Urothelium cell line (cell line): ENCODE measurements around the gene SLC34A1.
A peak's percentile ranks its signal among the peaks of the same experiment; 100 is the strongest.

Experiments
- DNase-seq: peaks from one replicate; pipeline ENCODE4 v3.0.0; 2011; ENCODE audit warnings: low spot score, mixed read lengths
- FAIRE-seq: peaks from 2 replicates; lab custom pipeline; 2011; peaks lifted over from hg19 to GRCh38; lab: Jason Lieb, UNC

The SLC34A1 gene

DNA sequence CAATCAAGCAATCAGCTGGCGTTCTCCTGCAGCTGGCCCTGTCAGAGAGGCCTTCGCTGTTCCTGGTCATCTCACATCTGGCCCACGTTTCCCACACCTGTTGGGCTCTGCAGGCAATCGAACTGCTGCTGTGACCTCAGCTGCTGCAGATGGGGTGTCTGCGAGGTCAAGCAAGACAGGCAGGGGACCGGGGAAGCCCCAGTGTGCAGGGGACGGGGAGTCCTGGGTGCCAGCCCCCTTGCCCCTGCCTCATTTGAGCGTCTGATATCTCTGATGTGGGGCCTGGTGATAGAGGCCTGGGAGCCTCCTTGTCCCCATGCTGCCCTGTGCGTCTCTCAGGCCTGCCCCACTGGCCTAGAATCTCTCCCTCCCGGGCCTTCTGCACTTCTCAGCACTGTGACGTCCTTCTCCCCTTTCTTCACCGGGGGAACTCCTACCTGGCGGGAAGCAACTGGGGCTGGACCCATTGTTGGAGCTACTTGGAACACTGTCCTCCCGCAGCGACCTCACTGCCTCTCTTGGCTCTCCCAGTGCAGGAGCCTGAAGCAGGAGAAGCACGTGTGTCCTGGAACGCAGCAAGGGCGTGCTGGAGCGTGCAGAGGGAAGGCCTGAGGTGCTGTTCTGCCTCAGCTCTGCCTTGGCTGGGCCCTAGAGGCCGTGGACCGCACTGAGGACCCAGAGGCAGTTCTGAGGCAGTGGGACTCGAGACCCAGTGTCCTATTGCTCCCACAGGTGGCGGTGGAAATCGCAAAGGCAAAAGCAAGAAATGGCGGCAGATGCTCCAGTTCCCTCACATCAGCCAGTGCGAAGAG, 46.1 kb downstream of the SLC34A1 start:
- FAIRE-seq (no peak), DNase-seq (no peak)

DNA sequence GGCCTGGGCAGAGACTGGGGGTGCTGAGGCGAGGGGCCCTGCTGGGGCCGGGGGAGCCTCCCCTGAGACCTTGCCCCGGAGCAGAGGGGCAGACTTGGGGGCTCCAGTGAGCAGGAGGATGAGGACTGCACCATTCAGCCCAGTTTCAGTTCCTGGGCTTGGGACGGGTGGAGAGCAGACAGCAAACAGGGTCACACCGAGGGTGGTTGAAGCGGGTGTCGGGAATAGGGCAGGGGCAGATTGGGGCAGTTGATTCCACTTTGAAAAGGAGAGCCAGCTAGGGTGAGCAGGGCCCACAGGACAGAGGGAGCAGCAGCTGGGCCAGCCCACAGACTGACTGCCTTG, 46.7 kb downstream of the SLC34A1 start:
- DNase-seq = no peak
- no peak for FAIRE-seq

- DNase-seq (no peak), FAIRE-seq (no peak)
Measured at GRCh38 chr5:177431317-177432142, 47.3 kb downstream of the SLC34A1 start.

GRCh38 chr5:177432143-177432838, 48.1 kb downstream of the SLC34A1 start:
- DNase-seq = no peak
- FAIRE-seq = no peak

DNA sequence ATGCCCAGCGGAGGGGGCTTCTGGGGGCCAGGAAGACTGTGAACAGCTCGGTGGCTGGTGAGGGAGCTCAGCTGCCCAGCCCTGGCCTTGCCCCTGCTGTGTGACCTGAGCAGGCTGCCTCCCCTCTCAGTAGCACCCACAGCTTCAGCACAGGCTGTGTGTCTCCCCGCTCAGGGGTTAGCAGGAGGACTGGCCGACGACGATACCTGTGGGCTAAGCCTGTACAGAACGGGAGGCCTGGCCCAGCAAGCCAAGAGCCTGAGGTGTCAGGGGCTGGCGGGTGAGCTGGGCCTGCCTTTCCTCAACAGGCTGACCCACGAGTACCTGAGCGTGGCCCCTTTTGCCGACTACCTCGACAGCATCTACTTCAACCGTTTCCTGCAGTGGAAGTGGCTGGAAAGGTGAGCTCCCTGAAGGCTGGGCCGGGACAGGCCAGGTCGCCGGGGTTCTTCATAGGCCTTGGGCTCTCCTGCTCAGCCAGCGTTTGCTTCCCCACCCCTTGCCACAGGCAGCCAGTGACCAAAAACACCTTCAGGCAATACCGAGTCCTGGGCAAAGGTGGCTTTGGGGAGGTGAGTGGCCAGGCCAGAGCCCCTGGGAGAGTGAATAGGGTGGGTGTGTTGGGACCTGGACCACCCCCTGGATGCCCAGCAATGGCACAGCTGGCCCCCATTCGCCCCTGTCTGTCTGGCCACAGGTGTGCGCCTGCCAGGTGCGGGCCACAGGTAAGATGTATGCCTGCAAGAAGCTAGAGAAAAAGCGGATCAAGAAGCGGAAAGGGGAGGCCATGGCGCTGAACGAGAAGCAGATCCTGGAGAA, 48.8 kb downstream of the SLC34A1 start:
- no peak for FAIRE-seq
- no peak for DNase-seq

DNA sequence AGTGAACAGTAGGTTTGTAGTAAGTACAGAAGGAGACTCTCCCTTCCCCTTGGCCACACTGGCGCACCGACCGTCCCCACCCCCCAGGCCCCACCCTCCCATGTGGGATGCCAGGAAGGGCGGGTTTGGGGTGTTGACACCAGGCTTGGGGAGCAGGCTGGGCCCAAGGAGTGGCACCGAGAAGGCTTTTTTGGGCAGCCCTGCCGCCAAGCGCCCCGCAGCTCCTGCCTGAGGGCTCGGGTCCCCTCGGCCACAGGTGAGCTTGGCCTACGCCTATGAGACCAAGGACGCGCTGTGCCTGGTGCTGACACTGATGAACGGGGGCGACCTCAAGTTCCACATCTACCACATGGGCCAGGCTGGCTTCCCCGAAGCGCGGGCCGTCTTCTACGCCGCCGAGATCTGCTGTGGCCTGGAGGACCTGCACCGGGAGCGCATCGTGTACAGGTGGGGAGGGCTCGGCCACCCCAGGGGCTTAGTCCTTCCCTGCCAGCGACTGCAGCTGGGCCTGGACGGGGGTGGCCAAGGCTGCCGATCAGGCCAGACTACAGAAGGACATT, 49.5 kb downstream of the SLC34A1 start:
- DNase-seq (no peak), FAIRE-seq (no peak)

DNA sequence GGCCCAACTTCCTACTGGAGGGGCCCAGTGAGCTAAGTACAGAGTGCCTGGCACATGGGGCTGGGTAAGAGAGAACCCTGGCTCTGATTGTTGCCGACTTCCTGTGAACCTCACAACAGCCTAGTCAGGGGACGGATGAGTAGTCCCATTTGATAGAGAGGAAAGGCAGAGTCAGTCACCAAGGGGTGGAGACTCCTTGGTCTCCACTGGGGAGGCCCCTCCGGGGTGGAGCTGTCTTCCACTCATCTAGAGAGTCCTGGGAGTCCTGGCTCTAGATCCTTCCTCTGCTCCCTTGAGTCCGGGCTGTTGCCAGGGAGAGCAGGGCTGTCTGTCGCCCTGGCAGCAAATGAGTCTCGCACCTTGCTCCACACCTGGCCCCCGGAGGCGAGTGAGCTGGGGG, 50.2 kb downstream of the SLC34A1 start:
- FAIRE-seq (no peak), DNase-seq (no peak)

GRCh38 chr5:177434942-177435738, 50.9 kb downstream of the SLC34A1 start:
- DNase-seq (no peak), FAIRE-seq (no peak)

DNA sequence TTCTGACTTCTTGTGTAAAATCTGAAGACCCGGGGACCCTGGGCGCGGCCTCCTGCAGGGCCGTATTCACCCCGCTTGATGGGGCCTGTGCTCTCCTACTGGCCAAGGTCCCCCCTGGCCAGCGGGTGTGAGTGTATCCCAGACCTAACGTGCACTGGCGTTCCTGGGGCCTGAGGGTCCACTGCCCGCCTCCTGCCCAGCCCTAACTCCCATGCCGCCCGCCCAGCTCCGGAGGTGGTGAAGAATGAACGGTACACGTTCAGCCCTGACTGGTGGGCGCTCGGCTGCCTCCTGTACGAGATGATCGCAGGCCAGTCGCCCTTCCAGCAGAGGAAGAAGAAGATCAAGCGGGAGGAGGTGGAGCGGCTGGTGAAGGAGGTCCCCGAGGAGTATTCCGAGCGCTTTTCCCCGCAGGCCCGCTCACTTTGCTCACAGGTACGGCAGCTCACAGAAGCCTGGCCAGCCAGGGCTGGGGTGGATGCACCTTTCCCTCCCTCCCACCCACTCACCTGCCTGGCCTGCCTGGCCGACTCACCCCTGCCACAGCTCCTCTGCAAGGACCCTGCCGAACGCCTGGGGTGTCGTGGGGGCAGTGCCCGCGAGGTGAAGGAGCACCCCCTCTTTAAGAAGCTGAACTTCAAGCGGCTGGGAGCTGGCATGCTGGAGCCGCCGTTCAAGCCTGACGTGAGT, 51.8 kb downstream of the SLC34A1 start:
- DNase-seq (no peak), FAIRE-seq (peak; percentile 71)

- FAIRE-seq = no peak
- no peak for DNase-seq
Measured at GRCh38 chr5:177437623-177438022, 53.4 kb downstream of the SLC34A1 start.

DNA sequence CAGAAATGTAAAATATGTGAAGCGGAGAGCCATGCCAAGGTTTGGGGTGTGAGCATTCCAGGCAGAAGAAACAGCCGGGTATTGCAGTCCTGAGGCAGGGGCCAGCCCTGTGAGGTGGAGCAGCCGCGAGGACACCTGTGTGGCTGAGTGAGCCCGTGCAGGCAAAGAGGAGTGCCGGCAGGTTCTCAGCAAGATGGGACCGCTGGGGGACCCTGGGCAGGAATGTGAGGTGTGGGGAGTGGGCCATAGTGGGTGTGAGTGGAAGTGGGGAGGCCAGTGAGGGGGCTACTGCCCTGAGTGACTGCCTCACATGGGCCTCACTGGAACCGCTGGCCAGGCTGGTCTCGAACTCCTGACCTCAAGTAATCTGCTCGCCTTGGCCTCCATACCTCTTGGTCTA, 54.2 kb downstream of the SLC34A1 start:
- FAIRE-seq = no peak
- no peak for DNase-seq

- FAIRE-seq (no peak), DNase-seq (no peak)
Measured at GRCh38 chr5:177439518-177440053, 55.4 kb downstream of the SLC34A1 start.

GRCh38 chr5:177440211-177440989, 56.2 kb downstream of the SLC34A1 start:
- DNase-seq (no peak), FAIRE-seq (no peak)

DNA sequence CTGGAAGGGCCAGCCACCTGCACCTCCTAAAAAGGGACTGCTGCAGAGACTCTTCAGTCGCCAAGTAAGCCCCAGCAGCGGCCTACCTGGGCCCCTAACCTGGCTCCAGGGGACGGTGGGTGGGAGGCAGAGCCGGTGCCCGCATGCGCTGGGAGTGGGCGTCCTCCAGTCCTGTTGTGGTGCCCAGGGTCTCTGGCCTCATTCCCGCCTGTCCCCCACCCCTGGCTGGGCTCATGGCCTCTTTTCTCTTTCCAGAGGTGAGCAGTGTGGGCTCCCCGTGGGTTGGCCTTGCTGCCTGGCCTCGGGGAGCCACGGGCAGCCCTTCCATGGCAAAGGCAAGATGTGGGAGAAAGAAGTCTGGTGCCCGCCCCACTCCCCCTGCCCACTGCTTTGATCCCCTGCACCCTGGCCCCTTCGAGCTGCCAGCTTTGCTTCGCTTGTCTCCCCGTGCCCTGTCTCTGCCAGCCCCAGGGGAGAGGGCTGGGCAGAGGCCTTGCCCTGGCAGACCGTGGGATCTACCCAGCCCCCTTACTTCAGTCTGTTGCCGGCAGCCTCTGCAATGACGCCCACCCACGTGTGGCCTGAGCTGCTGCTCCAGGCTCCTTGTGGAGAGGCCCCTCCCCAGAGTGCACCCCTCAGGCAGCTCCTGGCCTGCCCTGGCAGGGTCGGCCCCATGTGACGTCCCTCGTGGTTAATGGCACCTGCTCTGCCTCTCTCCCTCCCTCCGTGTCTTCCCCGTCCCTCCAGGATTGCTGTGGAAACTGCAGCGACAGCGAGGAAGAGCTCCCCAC, 57.0 kb downstream of the SLC34A1 start:
- DNase-seq (no peak), FAIRE-seq (no peak)

- DNase-seq (no peak), FAIRE-seq (no peak)
Measured at GRCh38 chr5:177442066-177442826, 58.0 kb downstream of the SLC34A1 start.

DNA sequence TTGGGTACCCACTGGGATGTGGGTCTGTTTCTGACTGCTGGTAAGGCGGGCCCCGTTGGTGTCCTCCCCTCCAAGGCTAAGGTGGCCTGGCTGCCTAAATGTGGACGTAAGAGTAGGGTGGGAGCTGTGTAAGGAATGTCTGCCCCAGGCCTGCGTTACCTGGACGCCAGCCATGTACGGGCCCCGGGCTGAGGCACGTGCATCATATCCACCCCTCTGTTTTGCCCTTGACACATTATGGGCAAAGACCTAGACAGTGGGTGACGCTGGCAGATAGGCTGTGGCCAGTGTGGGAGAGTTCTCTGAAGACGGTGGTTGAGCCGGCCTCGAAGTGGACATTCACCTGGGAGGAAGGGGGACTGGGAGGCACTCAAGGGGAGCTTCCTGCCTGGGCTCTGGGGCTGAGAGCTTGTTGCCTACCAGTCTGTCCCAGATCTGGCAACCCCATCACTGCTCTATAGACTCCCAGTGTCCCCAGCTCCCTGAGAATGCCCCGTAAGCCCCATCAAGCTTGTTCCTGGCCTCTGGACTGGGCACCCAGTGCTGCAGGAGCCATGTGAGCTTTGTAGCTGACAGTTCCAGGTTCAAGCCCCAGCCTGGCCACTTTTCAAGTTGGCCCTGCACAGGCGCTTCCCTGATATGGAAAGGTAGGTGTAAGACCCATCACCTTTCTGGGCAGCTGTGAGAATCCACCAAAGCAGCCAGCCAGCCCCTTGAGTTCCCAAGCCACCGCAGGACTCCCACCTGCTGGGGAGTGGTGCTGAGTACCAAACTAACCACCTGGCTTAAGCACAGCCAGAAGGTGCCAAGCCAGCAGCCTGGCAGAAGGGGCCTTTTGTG, 59.1 kb downstream of the SLC34A1 start:
- FAIRE-seq (no peak), DNase-seq (no peak)
